ENCODE measurements around the gene FBLN2.

Gene FBLN2

DNA sequence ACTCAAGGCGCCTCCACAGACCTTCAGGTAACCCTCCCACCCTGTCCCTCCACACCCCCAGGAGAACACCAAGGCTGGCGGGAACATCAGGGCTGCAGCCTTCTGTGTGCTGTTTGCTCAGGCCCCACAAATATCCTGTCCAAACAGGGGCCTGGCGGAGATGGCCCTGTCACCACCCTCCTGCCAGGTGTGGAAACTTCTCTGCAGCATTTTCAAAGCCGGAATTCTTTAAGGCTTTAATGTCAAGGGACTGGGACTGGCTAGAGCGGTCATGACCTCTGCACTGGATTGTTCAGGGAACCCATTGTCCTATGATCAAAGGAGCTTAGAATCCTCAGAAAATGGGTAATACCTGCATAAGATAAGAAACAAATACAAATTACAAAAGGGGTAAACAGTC is 46.6 kb downstream of the FBLN2 start:
- H3K27ac ChIP-seq (ENCODE audit: low read length): no peak overlapping the region
- H3K4me1 ChIP-seq (ENCODE audit: control insufficient read depth, low read depth, low read length): peaks cover 9% of the 10 kb centered on the region
- no peak overlapping the region for H3K4me3 ChIP-seq (ENCODE audit: low read length)
- H3K27me3 ChIP-seq (ENCODE audit: control insufficient read depth, insufficient read depth, low read length): no peaks in the 10 kb centered on the region
- H3K36me3 ChIP-seq (ENCODE audit: control insufficient read depth, low read depth, low read length): no peaks in the 10 kb centered on the region
- no peaks in the 10 kb centered on the region for H3K9me3 ChIP-seq (ENCODE audit: control insufficient read depth, low read depth, low read length)
- no peak overlapping the region for H3K9ac ChIP-seq (ENCODE audit: low read length)

DNA sequence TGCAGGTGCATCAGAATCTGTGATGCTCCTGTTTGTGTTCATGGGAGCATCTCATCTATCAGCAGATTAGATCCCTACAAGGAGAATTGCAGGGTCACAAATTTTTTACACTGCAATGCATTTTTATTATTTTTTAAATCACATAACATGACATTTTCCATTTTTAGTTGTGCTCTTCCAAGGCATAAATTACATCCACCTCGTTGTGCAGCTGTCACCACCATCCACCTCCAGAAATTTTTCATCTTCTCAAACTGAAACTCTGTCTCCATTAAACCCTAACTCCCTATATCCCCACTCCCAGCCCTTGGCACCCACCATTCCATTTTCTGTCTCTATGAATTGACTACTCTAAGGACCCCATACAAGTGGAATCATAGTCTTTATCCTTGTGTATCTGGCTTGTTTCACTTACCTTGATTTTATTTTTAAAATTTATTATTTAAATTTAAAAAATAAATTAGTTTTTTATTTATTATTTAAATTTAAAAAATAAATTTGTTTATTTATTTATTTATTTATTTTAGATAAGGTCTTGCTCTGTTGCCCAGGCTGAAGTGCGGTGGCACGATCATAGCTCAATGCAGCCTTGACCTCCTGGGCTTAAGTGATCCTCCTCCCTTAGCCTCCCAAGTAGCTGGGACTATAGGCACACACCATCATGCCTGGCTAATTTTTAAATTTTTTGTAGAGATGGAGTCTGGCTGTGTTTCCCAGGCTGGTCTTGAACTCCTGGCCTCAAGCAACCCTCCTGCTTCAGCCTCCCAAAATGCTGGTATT is 47.7 kb downstream of the FBLN2 start:
- Histone ChIP-seq H3K27me3 (ENCODE audit: control insufficient read depth, insufficient read depth, low read length) (no peaks in the 10 kb centered on the region), H3K36me3 (ENCODE audit: control insufficient read depth, low read depth, low read length) (no peaks in the 10 kb centered on the region), H3K4me1 (ENCODE audit: control insufficient read depth, low read depth, low read length) (peaks cover 9% of the 10 kb centered on the region), H3K9ac (ENCODE audit: low read length) (no peak overlapping the region), H3K9me3 (ENCODE audit: control insufficient read depth, low read depth, low read length) (no peaks in the 10 kb centered on the region), H3K27ac (ENCODE audit: low read length) (no peak overlapping the region), H3K4me3 (ENCODE audit: low read length) (no peak overlapping the region)

DNA sequence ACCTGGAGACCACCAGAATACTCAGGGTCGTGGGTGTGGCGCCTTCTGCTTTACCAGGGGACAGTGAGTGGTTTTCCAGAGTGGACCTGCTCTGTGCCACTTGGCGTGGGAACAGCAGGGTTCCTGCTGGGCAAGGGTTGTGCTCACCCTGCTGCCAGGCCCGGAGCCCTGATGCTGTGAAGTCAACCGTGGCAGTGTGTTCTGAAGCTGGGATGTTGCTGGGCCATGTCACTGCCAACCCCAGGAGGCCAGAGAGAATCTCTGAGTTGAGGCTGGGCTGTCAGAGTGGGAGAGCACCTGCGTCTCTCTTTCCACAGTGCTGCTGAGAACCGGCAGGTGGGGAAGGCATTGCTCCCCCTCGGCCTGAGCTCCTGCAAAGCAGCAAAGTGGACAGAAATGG is 48.7 kb downstream of the FBLN2 start:
- no peak overlapping the region for H3K9ac ChIP-seq (ENCODE audit: low read length)
- no peaks in the 10 kb centered on the region for H3K27me3 ChIP-seq (ENCODE audit: control insufficient read depth, insufficient read depth, low read length)
- no peaks in the 10 kb centered on the region for H3K36me3 ChIP-seq (ENCODE audit: control insufficient read depth, low read depth, low read length)
- no peaks in the 10 kb centered on the region for H3K9me3 ChIP-seq (ENCODE audit: control insufficient read depth, low read depth, low read length)
- H3K4me3 ChIP-seq (ENCODE audit: low read length): no peak overlapping the region
- peaks cover 9% of the 10 kb centered on the region for H3K4me1 ChIP-seq (ENCODE audit: control insufficient read depth, low read depth, low read length)
- no peak overlapping the region for H3K27ac ChIP-seq (ENCODE audit: low read length)

DNA sequence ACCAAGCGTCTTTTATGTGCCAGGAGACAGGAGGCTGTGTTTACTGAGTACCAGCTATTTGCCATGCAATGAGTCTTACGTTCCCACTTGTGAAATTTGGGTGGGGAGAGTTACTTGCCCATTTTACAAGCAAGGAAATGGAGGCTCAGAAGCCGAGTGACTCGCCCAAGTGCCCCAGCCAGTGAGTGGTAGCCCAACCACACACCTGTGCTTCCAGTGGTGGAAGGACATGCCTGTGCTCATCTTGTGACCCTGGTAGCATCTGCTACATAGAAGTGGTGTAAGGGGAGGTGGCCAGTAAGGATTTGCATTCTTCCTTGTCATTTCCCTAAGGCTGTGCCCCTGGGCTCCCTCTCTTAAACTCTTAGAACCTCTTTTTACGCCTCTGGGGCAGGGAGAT is 49.3 kb downstream of the FBLN2 start:
- no peak overlapping the region for H3K27ac ChIP-seq (ENCODE audit: low read length)
- H3K9me3 ChIP-seq (ENCODE audit: control insufficient read depth, low read depth, low read length): no peaks in the 10 kb centered on the region
- H3K9ac ChIP-seq (ENCODE audit: low read length): no peak overlapping the region
- H3K27me3 ChIP-seq (ENCODE audit: control insufficient read depth, insufficient read depth, low read length): no peaks in the 10 kb centered on the region
- H3K4me1 ChIP-seq (ENCODE audit: control insufficient read depth, low read depth, low read length): peaks cover 9% of the 10 kb centered on the region
- no peaks in the 10 kb centered on the region for H3K36me3 ChIP-seq (ENCODE audit: control insufficient read depth, low read depth, low read length)
- no peak overlapping the region for H3K4me3 ChIP-seq (ENCODE audit: low read length)

DNA sequence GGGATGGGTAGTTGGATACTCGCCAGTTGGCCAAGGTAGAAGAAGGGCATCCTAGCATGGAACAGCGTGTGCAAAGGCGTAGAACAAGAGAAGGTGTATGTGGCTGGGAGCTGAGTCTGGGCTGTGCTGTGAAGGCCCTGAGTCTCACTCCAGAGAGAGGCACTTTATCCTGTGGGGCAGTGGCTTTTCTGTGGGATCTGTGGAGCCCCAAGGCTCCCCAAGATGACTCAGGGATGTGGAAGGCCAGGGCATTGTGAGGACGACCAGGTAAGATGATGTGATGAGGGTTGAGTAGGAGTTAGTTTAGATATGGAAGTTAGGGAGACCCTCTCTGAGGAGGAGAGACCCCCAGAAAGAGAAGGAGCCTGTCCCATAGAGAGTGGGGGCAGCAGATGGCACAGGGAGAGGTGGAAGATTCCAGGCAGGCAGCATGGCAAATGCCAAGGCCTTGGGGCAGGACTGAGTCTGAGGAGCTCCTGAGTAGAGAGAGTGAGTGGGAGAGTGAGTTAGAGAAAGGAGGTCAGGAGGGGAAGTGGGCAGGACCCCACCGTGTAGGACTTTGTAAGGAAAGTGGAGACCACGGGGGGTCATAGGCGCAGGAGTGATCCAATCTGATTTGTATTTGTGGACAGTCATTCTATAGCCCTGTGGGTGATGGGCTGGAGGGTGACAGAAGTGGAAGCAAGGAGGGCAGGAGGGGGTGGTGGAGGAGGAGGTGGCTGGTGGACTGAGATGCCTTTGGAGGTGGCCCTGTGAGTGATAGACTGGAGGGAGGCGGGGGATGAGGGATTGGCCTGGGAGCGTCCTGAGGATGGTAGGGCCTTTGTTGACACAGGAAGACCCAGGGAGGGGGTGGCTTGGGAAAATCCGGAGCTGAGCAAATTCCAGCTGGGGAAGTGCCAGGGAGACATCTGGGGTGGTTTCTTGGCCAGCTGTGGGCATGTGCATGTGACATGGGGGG is 50.3 kb downstream of the FBLN2 start:
- Histone ChIP-seq H3K4me1 (ENCODE audit: control insufficient read depth, low read depth, low read length) (peaks cover 9% of the 10 kb centered on the region), H3K9ac (ENCODE audit: low read length) (no peak overlapping the region)

DNA sequence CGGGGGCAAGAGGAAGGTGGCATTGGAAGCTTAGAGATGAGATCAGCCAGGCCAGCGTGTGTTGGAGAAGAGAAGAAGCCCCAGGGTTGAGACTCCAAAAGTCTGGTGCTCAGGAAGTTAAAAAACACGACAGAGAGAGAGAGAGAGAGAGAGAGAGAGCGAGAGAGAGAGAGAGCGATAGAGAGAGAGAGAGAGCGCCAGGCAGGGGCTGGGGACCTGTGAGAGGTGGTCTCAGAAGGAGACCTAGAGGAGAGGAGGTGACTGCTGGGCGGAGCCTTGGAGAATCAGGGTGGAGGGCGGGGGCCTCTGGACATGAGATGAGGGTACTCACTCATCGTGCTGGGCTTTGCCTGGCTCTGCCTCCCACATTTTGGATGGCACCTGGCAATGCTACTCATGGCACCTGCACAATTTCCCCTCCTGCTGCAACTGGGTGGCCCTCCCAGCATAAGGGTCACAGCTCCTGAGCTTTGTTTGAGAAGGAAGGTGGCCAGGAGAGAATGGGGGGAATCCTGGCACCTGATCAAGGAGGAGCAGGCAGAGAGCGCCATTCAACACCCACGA is 51.0 kb downstream of the FBLN2 start:
- no peaks in the 10 kb centered on the region for H3K27me3 ChIP-seq (ENCODE audit: control insufficient read depth, insufficient read depth, low read length)
- no peak overlapping the region for H3K27ac ChIP-seq (ENCODE audit: low read length)
- H3K36me3 ChIP-seq (ENCODE audit: control insufficient read depth, low read depth, low read length): no peaks in the 10 kb centered on the region
- peaks cover 9% of the 10 kb centered on the region for H3K4me1 ChIP-seq (ENCODE audit: control insufficient read depth, low read depth, low read length)
- no peaks in the 10 kb centered on the region for H3K9me3 ChIP-seq (ENCODE audit: control insufficient read depth, low read depth, low read length)
- no peak overlapping the region for H3K9ac ChIP-seq (ENCODE audit: low read length)
- H3K4me3 ChIP-seq (ENCODE audit: low read length): no peak overlapping the region

More for the DNA sequence above, 50.3 kb downstream of the FBLN2 start:
- no peak overlapping the region for H3K4me3 ChIP-seq (ENCODE audit: low read length)
- H3K27ac ChIP-seq (ENCODE audit: low read length): no peak overlapping the region
- H3K36me3 ChIP-seq (ENCODE audit: control insufficient read depth, low read depth, low read length): no peaks in the 10 kb centered on the region
- no peaks in the 10 kb centered on the region for H3K9me3 ChIP-seq (ENCODE audit: control insufficient read depth, low read depth, low read length)
- H3K27me3 ChIP-seq (ENCODE audit: control insufficient read depth, insufficient read depth, low read length): no peaks in the 10 kb centered on the region

DNA sequence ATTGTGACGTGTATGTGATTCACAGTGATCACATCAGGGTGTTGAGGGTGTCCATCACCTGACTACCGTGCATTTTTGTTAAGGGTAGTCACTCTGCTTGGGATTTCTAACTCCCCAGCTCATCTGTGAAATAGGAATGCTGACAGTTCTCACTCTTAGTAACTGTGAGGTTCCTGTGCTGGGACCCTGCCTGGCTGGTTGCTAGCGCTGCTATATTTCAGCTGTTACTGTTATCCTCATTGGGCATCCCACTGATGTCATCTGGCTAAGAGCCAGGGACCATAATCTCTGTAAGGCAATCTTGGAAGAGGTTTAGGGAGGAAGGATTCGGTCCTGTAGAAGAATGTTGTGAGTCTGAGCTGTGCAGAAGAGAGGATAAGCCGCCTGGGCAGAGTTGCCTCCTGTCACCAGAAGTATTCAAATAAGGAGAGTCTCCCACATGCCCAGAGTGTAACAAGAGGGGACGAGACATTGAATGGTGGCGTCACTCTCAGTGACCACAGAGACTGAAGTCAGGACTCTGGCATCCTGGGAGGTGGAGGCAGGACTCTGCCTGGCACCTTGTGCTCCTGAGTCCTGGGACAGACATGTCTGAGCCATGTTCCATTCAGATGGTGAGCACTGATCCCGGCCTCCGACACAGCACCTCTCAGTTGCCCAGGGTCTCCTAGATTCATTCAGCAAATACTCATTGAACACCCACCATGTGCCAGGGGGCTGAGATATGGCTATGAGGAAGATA is 52.2 kb downstream of the FBLN2 start:
- Histone ChIP-seq H3K4me1 (ENCODE audit: control insufficient read depth, low read depth, low read length) (peaks cover 5% of the 10 kb centered on the region), H3K36me3 (ENCODE audit: control insufficient read depth, low read depth, low read length) (no peaks in the 10 kb centered on the region), H3K27me3 (ENCODE audit: control insufficient read depth, insufficient read depth, low read length) (no peaks in the 10 kb centered on the region), H3K4me3 (ENCODE audit: low read length) (no peak overlapping the region), H3K27ac (ENCODE audit: low read length) (no peak overlapping the region), H3K9ac (ENCODE audit: low read length) (no peak overlapping the region), H3K9me3 (ENCODE audit: control insufficient read depth, low read depth, low read length) (no peaks in the 10 kb centered on the region)

DNA sequence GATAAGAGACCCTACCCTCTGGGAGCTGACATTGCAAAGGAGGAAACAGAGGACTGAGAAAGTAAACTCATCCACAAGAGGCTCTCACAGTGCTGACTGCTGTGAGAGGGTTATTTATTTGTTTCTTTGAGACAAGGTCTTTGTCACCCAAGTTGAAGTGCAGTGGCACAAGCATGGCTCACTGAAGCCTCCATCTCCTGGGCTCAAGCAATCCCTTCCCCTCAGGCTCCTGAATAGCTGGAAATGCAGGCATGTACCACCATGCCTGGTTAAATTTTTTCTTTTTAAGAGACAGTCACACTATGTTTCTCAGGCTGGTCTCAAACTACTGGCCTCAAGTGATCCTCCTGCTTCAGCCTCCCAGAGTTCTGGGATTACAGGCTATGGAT is 52.8 kb downstream of the FBLN2 start:
- no peaks in the 10 kb centered on the region for H3K9me3 ChIP-seq (ENCODE audit: control insufficient read depth, low read depth, low read length)
- H3K4me1 ChIP-seq (ENCODE audit: control insufficient read depth, low read depth, low read length): peaks cover 5% of the 10 kb centered on the region
- no peak overlapping the region for H3K9ac ChIP-seq (ENCODE audit: low read length)
- H3K27me3 ChIP-seq (ENCODE audit: control insufficient read depth, insufficient read depth, low read length): no peaks in the 10 kb centered on the region
- H3K36me3 ChIP-seq (ENCODE audit: control insufficient read depth, low read depth, low read length): no peaks in the 10 kb centered on the region
- no peak overlapping the region for H3K4me3 ChIP-seq (ENCODE audit: low read length)
- no peak overlapping the region for H3K27ac ChIP-seq (ENCODE audit: low read length)

DNA sequence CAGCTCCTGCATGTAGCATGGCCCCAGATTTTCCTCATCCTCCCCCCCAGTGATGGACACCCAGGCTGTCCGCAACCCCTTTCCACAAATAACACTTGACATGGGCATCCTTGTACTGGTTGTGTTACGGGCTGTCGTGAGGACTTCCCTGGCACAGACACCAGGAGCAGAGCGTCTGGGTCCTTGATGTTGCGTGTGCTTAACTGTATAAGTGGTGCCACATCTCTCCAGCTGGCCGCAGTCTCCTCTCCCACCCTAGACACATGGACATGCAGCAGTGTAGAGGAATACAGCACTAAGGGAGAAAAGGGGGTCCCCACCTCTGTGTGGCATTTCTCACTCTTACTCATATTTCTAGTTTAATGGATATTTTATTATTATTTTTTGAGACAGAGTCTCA is 56.6 kb downstream of the FBLN2 start:
- H3K9me3 ChIP-seq (ENCODE audit: control insufficient read depth, low read depth, low read length): no peaks in the 10 kb centered on the region
- no peaks in the 10 kb centered on the region for H3K4me1 ChIP-seq (ENCODE audit: control insufficient read depth, low read depth, low read length)
- H3K4me3 ChIP-seq (ENCODE audit: low read length): no peak overlapping the region
- H3K36me3 ChIP-seq (ENCODE audit: control insufficient read depth, low read depth, low read length): no peaks in the 10 kb centered on the region
- no peak overlapping the region for H3K9ac ChIP-seq (ENCODE audit: low read length)
- no peak overlapping the region for H3K27ac ChIP-seq (ENCODE audit: low read length)
- H3K27me3 ChIP-seq (ENCODE audit: control insufficient read depth, insufficient read depth, low read length): no peaks in the 10 kb centered on the region

DNA sequence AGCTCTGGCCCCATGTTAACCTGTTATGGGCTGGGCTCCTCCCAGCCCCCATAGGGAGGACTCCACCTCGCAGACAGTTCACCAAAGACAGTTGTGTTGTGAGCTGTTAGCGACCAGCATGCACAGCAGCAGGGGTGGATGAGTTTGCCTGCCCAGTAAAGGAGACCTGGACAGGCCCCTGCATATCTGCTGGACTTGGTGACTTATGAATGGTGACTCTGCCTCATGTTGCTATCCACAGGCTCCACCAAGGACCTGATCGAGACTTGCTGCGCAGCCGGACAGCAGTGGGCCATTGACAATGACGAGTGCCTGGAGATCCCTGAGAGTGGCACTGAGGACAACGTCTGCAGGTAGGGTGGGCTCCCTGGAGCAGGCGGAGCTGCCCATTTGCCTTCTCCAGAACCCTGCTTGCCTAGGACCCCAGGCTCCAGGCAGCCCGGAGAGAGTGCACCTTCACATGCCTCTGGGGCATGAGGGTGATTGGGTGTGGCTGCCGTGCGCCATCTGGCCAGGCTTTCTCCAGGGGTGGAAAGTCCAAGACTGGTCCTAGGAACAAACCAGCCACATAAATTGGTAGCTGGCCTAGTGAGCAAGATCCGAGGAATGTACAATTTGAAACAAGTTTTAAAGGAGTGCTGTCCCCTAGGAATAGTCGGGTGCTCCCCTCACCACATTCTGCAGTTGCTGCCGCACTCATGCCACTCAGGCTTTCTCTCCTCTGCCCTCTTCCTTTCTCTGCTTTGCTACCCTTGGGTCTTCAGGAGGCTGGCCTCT is 59.1 kb downstream of the FBLN2 start:
- no peak overlapping the region for H3K9ac ChIP-seq (ENCODE audit: low read length)
- no peaks in the 10 kb centered on the region for H3K9me3 ChIP-seq (ENCODE audit: control insufficient read depth, low read depth, low read length)
- no peaks in the 10 kb centered on the region for H3K4me1 ChIP-seq (ENCODE audit: control insufficient read depth, low read depth, low read length)
- no peaks in the 10 kb centered on the region for H3K36me3 ChIP-seq (ENCODE audit: control insufficient read depth, low read depth, low read length)
- no peak overlapping the region for H3K27ac ChIP-seq (ENCODE audit: low read length)
- no peaks in the 10 kb centered on the region for H3K27me3 ChIP-seq (ENCODE audit: control insufficient read depth, insufficient read depth, low read length)
- no peak overlapping the region for H3K4me3 ChIP-seq (ENCODE audit: low read length)
